ENCODE data around the gene CDR2. TPM values are rescaled to one million over a fixed set of nuclear protein-coding genes. Genes with fewer than 3 reads are reported as not detected.
A peak's percentile ranks its signal among the peaks of the same experiment; 100 is the strongest.

The CDR2 gene
- total and polyA plus RNA-seq, 2 of the 13 experiments (the other 11 are each of a cell fraction or from before 2014, with no cell fraction given) = 59.0 to 78.9 TPM

DNA sequence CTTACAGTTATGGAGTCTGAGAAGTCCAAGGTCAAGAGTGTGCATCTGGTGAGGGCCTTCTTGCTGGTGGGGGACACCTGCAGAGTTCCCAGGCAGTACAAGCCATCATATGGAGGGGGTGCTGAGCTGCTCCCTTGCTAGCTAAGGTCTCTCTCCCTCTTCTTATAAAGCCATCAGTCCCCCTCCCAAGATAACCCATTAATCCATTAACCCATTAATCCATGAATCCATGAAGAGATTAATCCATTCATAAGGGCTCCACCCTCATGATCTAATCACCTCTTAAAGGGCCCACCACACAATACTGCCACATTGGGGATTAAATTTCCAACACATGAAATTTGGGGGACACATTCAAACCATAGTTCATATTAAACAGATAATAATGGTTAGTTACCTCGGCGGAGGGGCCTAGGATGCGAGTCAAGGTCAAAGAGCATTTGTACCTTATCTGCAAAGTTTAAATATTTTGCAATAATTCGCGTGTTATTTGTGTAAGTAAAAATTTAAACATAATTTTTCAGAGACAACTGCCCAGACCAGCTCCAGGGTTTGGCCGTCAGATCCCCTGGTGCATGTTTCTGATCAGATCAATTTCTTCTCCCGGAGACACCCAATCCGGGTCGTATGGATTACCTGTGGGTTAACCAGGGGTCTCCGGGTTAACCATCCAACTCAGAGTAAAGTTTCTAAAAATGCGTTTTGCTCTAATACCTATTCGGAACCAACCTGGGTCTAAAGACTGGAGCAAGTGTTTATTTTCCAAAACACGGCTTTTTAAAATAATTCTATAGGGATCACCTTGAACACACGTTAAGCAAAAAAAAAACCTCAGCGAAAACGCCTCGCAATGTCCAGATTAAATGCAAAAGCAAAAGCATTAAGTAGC is 78.0 kb downstream of the CDR2 start (continued):
- TF ChIP-seq GLMP (CRISPR knock-in tag; IDR thresholded peaks at IDR 0.05; ENCODE audit: borderline replicate concordance) = no peak
- TF ChIP-seq ZNF543 (CRISPR knock-in tag; IDR thresholded peaks at IDR 0.05) = no peak
- no peak for TF ChIP-seq RXRA (CRISPR knock-in tag; IDR thresholded peaks at IDR 0.05)
- no peak for TF ChIP-seq TBX2 (CRISPR knock-in tag; IDR thresholded peaks at IDR 0.05; ENCODE audit: borderline replicate concordance)
- TF ChIP-seq ZNF619 (CRISPR knock-in tag; IDR thresholded peaks at IDR 0.05) = no peak; the same call in 1 of the 2 replicates
- no peak for TF ChIP-seq ZNF234 (CRISPR knock-in tag; conservative IDR thresholded peaks at IDR 0.05)
- peak; percentile 14; the same call in 1 of the 2 replicates for TF ChIP-seq ZSCAN12 (CRISPR knock-in tag; IDR thresholded peaks at IDR 0.05)
- 0 out of 2 replicates have a peak, but pooled peaks have one; percentile 57 for TF ChIP-seq ZFAT (CRISPR knock-in tag; conservative IDR thresholded peaks at IDR 0.05)
- no peak for TF ChIP-seq POGK (CRISPR knock-in tag; conservative IDR thresholded peaks at IDR 0.05)
- TF ChIP-seq FOXM1 (CRISPR knock-in tag; IDR thresholded peaks at IDR 0.05) = no peak
- no peak for TF ChIP-seq ZMYM4 (CRISPR knock-in tag; IDR thresholded peaks at IDR 0.05)
- no peak for TF ChIP-seq ZNF160 (CRISPR knock-in tag; IDR thresholded peaks at IDR 0.05)
- TF ChIP-seq, protein P1, sequence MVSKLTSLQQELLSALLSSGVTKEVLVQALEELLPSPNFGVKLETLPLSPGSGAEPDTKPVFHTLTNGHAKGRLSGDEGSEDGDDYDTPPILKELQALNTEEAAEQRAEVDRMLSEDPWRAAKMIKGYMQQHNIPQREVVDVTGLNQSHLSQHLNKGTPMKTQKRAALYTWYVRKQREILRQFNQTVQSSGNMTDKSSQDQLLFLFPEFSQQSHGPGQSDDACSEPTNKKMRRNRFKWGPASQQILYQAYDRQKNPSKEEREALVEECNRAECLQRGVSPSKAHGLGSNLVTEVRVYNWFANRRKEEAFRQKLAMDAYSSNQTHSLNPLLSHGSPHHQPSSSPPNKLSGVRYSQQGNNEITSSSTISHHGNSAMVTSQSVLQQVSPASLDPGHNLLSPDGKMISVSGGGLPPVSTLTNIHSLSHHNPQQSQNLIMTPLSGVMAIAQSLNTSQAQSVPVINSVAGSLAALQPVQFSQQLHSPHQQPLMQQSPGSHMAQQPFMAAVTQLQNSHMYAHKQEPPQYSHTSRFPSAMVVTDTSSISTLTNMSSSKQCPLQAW (CRISPR knock-in tag; IDR thresholded peaks at IDR 0.05) = no peak
- no peak for TF ChIP-seq ATF7-NPFF (CRISPR knock-in tag; IDR thresholded peaks at IDR 0.05; ENCODE audit: low read depth)
- TF ChIP-seq PCBP1 (IDR thresholded peaks at IDR 0.05; ENCODE audit: borderline replicate concordance, low read depth, low read length) = no peak
- TF ChIP-seq, protein P2, sequence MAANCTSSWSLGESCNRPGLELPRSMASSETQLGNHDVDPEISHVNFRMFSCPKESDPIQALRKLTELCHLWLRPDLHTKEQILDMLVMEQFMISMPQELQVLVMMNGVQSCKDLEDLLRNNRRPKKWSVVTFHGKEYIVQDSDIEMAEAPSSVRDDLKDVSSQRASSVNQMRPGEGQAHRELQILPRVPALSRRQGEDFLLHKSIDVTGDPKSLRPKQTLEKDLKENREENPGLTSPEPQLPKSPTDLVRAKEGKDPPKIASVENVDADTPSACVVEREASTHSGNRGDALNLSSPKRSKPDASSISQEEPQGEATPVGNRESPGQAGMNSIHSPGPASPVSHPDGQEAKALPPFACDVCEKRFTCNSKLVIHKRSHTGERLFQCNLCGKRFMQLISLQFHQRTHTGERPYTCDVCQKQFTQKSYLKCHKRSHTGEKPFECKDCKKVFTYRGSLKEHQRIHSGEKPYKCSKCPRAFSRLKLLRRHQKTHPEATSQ (CRISPR knock-in tag; IDR thresholded peaks at IDR 0.05; ENCODE audit: borderline replicate concordance) = no peak
- TF ChIP-seq SP1 (IDR thresholded peaks at IDR 0.05) = no peak
- no peak for TF ChIP-seq SP1 (CRISPR knock-in tag; IDR thresholded peaks at IDR 0.05)
- TF ChIP-seq ZNF616 (CRISPR knock-in tag; IDR thresholded peaks at IDR 0.05; ENCODE audit: low read depth) = no peak
- TF ChIP-seq, protein P3, sequence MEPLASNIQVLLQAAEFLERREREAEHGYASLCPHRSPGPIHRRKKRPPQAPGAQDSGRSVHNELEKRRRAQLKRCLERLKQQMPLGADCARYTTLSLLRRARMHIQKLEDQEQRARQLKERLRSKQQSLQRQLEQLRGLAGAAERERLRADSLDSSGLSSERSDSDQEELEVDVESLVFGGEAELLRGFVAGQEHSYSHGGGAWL (CRISPR knock-in tag; IDR thresholded peaks at IDR 0.05) = no peak
- no peak for TF ChIP-seq ZNF484 (CRISPR knock-in tag; IDR thresholded peaks at IDR 0.05; ENCODE audit: borderline replicate concordance, low read depth)
- TF ChIP-seq ZNF678 (CRISPR knock-in tag; IDR thresholded peaks at IDR 0.05) = no peak
- TF ChIP-seq, protein P4, sequence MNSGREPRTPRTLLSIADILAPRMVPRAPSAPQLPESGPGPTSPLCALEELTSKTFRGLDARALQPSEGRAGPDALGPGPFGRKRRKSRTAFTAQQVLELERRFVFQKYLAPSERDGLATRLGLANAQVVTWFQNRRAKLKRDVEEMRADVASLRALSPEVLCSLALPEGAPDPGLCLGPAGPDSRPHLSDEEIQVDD (CRISPR knock-in tag; IDR thresholded peaks at IDR 0.05; ENCODE audit: borderline replicate concordance) = no peak

Data from HepG2 (cell line).